T-helper 9 cell (primary cell): Measurements from ENCODE around the gene LEPROT.

Experiments used
- DNase-seq: peaks from one replicate; pipeline ENCODE4 v3.0.0-alpha.2; 2020

LEPROT gene

GRCh38 chr1:65412984-65413375 is 7.5 kb upstream of the LEPROT start:
- no peak for DNase-seq

GRCh38 chr1:65414538-65414937 is 5.9 kb upstream of the LEPROT start:
- DNase-seq, result no peak

GRCh38 chr1:65416767-65417166 is 3.7 kb upstream of the LEPROT start:
- no peak for DNase-seq

- no peak for DNase-seq
Observed at GRCh38 chr1:65417729-65418128, 2.7 kb upstream of the LEPROT start.

- DNase-seq, result no peak
Observed at GRCh38 chr1:65418522-65419185, 1.8 kb upstream of the LEPROT start.

- peak; percentile 97 for DNase-seq
Observed at GRCh38 chr1:65419681-65420589, 533 bp upstream of the LEPROT start.

- DNase-seq, result no peak
Observed at GRCh38 chr1:65421351-65422025, 1.0 kb downstream of the LEPROT start.

- DNase-seq, result no peak
Observed at GRCh38 chr1:65422241-65423203, 2.1 kb downstream of the LEPROT start.

- DNase-seq, result no peak
Observed at GRCh38 chr1:65423884-65424572, 3.6 kb downstream of the LEPROT start.

- DNase-seq, result no peak
Observed at GRCh38 chr1:65424573-65424889, 4.1 kb downstream of the LEPROT start.

GRCh38 chr1:65425006-65425405 is 4.5 kb downstream of the LEPROT start:
- no peak for DNase-seq

- DNase-seq, result no peak
Observed at GRCh38 chr1:65425697-65426096, 5.2 kb downstream of the LEPROT start.

GRCh38 chr1:65429078-65429477 is 8.6 kb downstream of the LEPROT start:
- DNase-seq, result no peak

- no peak for DNase-seq
Observed at GRCh38 chr1:65429806-65430205, 9.3 kb downstream of the LEPROT start.

- DNase-seq, result no peak
Observed at GRCh38 chr1:65431111-65431705, 10.7 kb downstream of the LEPROT start.

- no peak for DNase-seq
Observed at GRCh38 chr1:65432918-65433317, 12.4 kb downstream of the LEPROT start.

- DNase-seq, result no peak
Observed at GRCh38 chr1:65434255-65434654, 13.8 kb downstream of the LEPROT start.

GRCh38 chr1:65434760-65435159 is 14.3 kb downstream of the LEPROT start:
- no peak for DNase-seq

- DNase-seq, result no peak
Observed at GRCh38 chr1:65435987-65436386, 15.5 kb downstream of the LEPROT start.

- DNase-seq, result no peak
Observed at GRCh38 chr1:65437616-65438015, 17.1 kb downstream of the LEPROT start.

- DNase-seq, result no peak
Observed at GRCh38 chr1:65440322-65440900, 19.9 kb downstream of the LEPROT start.
